Panc1 (cell line): ENCODE measurements around the gene ERCC3. TPM values are rescaled to one million over a fixed set of nuclear protein-coding genes. Genes with fewer than 3 reads are reported as not detected.

Experiments
- ATAC-seq: fragments of 200-7000 bp; cut with Tn5 transposase; 2 replicates; pipeline ENCODE4 v1.9.1; 2020; ENCODE audit warnings: mild to moderate bottlenecking, moderate library complexity
- BruUV-seq: library from RNA; stranded (reverse); fragments of 400-500 nt; replicated peaks from 2 replicates; lab custom pipeline; 2021; lab: Mats Ljungman, UMichigan
- CTCF ChIA-PET: fragments of 300-600 bp; sonication (Branson Sonifier 250); formaldehyde crosslinking; loops from one replicate; lab custom pipeline; 2022; ENCODE audit warnings: antibody characterized with exemption; lab: Charles Lee
- POLR2A ChIA-PET: fragments of 300-600 bp; sonication (Branson Sonifier 250); formaldehyde crosslinking; loops from one replicate; lab custom pipeline; 2022; ENCODE audit warnings: antibody characterized with exemption; lab: Charles Lee
- DNase-seq: peaks from one replicate; pipeline ENCODE4 v3.0.0-alpha.2; 2010; ENCODE audit warnings: low read depth, low spot score
- H3K27ac ChIP-seq: 2 replicates; pipeline ENCODE4 v1.5.1; 2011; ENCODE audit warnings: mild to moderate bottlenecking, low read length, inconsistent platforms
- H3K27me3 ChIP-seq: fragments of 200-500 bp; sonication (Bioruptor generic); 2 replicates; pipeline ENCODE4 v1.6.0; 2014; ENCODE audit warnings: low read length, inconsistent platforms; ENCODE audit not compliant: control insufficient read depth, insufficient read depth
- H3K36me3 ChIP-seq: fragments of 200-500 bp; sonication (Bioruptor generic); 2 replicates; pipeline ENCODE4 v1.5.1; 2014; ENCODE audit warnings: inconsistent platforms, mild to moderate bottlenecking, low read length, moderate library complexity; ENCODE audit not compliant: control insufficient read depth, insufficient read depth
- H3K4me1 ChIP-seq: 2 replicates; pipeline ENCODE4 v1.5.1; 2011; ENCODE audit warnings: inconsistent platforms, mild to moderate bottlenecking, low read length, moderate library complexity; ENCODE audit not compliant: control insufficient read depth, insufficient read depth
- H3K4me3 ChIP-seq, 2 experiments: 2 replicates each; pipeline ENCODE4 v1.5.1; 2011 to 2012; ENCODE audit warnings: low read depth in 2 of 2, low read length in 2 of 2, mild to moderate bottlenecking in 2 of 2, inconsistent platforms in 1 of 2, moderate library complexity in 1 of 2
- H3K9me3 ChIP-seq: fragments of 200-500 bp; sonication (Bioruptor generic); 2 replicates; pipeline ENCODE4 v1.5.1; 2014; ENCODE audit warnings: low read depth, mild to moderate bottlenecking, inconsistent platforms, low read length, moderate library complexity; ENCODE audit not compliant: control insufficient read depth, insufficient read depth
- POLR2AphosphoS5 ChIP-seq: IDR thresholded peaks from 2 replicates; pipeline ENCODE4 v1.6.1; 2012; ENCODE audit warnings: mild to moderate bottlenecking, low read depth, low read length, moderate library complexity
- SIN3A ChIP-seq: IDR thresholded peaks from 2 replicates; pipeline ENCODE4 v1.6.1; 2012; ENCODE audit warnings: low read depth, mild to moderate bottlenecking, low read length, moderate library complexity, borderline replicate concordance; ENCODE audit not compliant: insufficient read depth
- TCF7L2 ChIP-seq: IDR thresholded peaks from 2 replicates; pipeline ENCODE4 v1.6.1; 2011; ENCODE audit warnings: mild to moderate bottlenecking, low read depth, low read length, inconsistent platforms
- in situ Hi-C: cut with HindIII; loops from 2 replicates; pipeline ENCODE4 v1.10.0; 2016; ENCODE audit warnings: low sequenced_read_pairs, low pct_unique_long_range_greater_than_20kb
- intact Hi-C: fragments of 100-400 bp; cut with micrococcal nuclease; formaldehyde crosslinking; loops from one replicate; pipeline ENCODE4 v1.10.0; 2022; ENCODE audit not compliant: unreplicated experiment
- total RNA-seq: library from RNA; stranded (reverse); gene quantifications from one replicate; pipeline ENCODE4 v1.2.1, GENCODE V29; 2021; ENCODE audit not compliant: unreplicated experiment
- TF ChIP-seq, protein P1 (sequence below), 2 experiments: IDR thresholded peaks; 2 replicates each; pipeline ENCODE4 v1.6.1; 2011 to 2012; ENCODE audit warnings: low read depth in 2 of 2, control low read depth in 1 of 2, low read length in 1 of 2, mild to moderate bottlenecking in 1 of 2, moderate library complexity in 1 of 2; ENCODE audit not compliant: insufficient read depth in 1 of 2
- TF ChIP-seq, protein P2 (sequence below): fragments of 450-650 bp; IDR thresholded peaks from 2 replicates; pipeline ENCODE4 v1.5.1; 2017; ENCODE audit warnings: mild to moderate bottlenecking

ERCC3 gene
- total RNA-seq, 1 experiment from 2014 or later: 38.0 TPM

GRCh38 chr2:127259355-127259754 is 34.6 kb downstream of the ERCC3 start:
- TF ChIP-seq, protein P1, sequence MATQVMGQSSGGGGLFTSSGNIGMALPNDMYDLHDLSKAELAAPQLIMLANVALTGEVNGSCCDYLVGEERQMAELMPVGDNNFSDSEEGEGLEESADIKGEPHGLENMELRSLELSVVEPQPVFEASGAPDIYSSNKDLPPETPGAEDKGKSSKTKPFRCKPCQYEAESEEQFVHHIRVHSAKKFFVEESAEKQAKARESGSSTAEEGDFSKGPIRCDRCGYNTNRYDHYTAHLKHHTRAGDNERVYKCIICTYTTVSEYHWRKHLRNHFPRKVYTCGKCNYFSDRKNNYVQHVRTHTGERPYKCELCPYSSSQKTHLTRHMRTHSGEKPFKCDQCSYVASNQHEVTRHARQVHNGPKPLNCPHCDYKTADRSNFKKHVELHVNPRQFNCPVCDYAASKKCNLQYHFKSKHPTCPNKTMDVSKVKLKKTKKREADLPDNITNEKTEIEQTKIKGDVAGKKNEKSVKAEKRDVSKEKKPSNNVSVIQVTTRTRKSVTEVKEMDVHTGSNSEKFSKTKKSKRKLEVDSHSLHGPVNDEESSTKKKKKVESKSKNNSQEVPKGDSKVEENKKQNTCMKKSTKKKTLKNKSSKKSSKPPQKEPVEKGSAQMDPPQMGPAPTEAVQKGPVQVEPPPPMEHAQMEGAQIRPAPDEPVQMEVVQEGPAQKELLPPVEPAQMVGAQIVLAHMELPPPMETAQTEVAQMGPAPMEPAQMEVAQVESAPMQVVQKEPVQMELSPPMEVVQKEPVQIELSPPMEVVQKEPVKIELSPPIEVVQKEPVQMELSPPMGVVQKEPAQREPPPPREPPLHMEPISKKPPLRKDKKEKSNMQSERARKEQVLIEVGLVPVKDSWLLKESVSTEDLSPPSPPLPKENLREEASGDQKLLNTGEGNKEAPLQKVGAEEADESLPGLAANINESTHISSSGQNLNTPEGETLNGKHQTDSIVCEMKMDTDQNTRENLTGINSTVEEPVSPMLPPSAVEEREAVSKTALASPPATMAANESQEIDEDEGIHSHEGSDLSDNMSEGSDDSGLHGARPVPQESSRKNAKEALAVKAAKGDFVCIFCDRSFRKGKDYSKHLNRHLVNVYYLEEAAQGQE (IDR thresholded peaks at IDR 0.05; ENCODE audit: insufficient read depth in 1 of 2, low read depth in 2 of 2, low read length in 1 of 2): no peak
- TF ChIP-seq TCF7L2 (no peak), SIN3A (no peak)
- in situ Hi-C loops (no loop called here), intact Hi-C loops (no loop called here)
- Histone ChIP-seq H3K36me3 (no peaks in the 10 kb centered on the region), H3K27me3 (no peaks in the 10 kb centered on the region), H3K4me1 (no peaks in the 10 kb centered on the region), H3K4me3 (no peak overlapping the region), H3K27ac (no peak overlapping the region), H3K9me3 (no peaks in the 10 kb centered on the region)
- no TSS peak for BruUV-seq
- ChIA-PET CTCF (interaction anchor here (0.5 kb wide), 1 partner anchor 234 kb away, joined by 4 read pairs; no protein-coding TSS in a partner anchor), POLR2A (no interaction called here)
- ATAC-seq (no peak), DNase-seq (no peak)

- H3K9me3 ChIP-seq: no peaks in the 10 kb centered on the region
- CTCF ChIA-PET: no interaction called here
- no peak overlapping the region for H3K27ac ChIP-seq
- DNase-seq (no peak), ATAC-seq (0 out of 2 replicates have a peak, but pooled peaks have one; percentile 27)
- TF ChIP-seq, protein P1 (IDR thresholded peaks at IDR 0.05; ENCODE audit: insufficient read depth in 1 of 2, low read depth in 2 of 2, low read length in 1 of 2): no peak
- TF ChIP-seq SIN3A (no peak), TCF7L2 (no peak), POLR2AphosphoS5 (no peak)
- TF ChIP-seq, protein P2, sequence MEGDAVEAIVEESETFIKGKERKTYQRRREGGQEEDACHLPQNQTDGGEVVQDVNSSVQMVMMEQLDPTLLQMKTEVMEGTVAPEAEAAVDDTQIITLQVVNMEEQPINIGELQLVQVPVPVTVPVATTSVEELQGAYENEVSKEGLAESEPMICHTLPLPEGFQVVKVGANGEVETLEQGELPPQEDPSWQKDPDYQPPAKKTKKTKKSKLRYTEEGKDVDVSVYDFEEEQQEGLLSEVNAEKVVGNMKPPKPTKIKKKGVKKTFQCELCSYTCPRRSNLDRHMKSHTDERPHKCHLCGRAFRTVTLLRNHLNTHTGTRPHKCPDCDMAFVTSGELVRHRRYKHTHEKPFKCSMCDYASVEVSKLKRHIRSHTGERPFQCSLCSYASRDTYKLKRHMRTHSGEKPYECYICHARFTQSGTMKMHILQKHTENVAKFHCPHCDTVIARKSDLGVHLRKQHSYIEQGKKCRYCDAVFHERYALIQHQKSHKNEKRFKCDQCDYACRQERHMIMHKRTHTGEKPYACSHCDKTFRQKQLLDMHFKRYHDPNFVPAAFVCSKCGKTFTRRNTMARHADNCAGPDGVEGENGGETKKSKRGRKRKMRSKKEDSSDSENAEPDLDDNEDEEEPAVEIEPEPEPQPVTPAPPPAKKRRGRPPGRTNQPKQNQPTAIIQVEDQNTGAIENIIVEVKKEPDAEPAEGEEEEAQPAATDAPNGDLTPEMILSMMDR: no peak
- BruUV-seq: no TSS peak
- POLR2A ChIA-PET: interaction anchor here (0.6 kb wide), 1 partner anchor 13 kb away, joined by 3 read pairs; no protein-coding TSS in a partner anchor
- intact Hi-C loops: no loop called here
- no peaks in the 10 kb centered on the region for H3K27me3 ChIP-seq
- no peak overlapping the region for H3K4me3 ChIP-seq
- no peaks in the 10 kb centered on the region for H3K36me3 ChIP-seq
- H3K4me1 ChIP-seq: no peaks in the 10 kb centered on the region
- in situ Hi-C loops: no loop called here
Observed at GRCh38 chr2:127256866-127257265, 37.1 kb downstream of the ERCC3 start.
